Activated CD8-positive, alpha-beta T cell treated with anti-CD3 and anti-CD28 coated beads, Interleukin-2, amount 10 ng/mL, durations not matched to agents 7 days and 5 days (primary cell): ENCODE measurements around the gene AGBL4. TPM values are rescaled to one million over a fixed set of nuclear protein-coding genes. Genes with fewer than 3 reads are reported as not detected.

Source experiments
- ATAC-seq: fragments of 150-1000 bp; cut with Tn5 transposase; one replicate; pipeline ENCODE4 v1.10.0; 2021; ENCODE audit warnings: moderate library complexity
- CTCF ChIA-PET: fragments of 350-600 bp; sonication (Branson Sonifier 250); formaldehyde crosslinking; loops from one replicate; lab custom pipeline; 2021; ENCODE audit warnings: antibody characterized with exemption; lab: Charles Lee
- POLR2A ChIA-PET: fragments of 350-600 bp; sonication (Branson Sonifier 250); formaldehyde crosslinking; loops from one replicate; lab custom pipeline; 2021; ENCODE audit warnings: antibody characterized with exemption; lab: Charles Lee
- DNase-seq: peaks from one replicate; pipeline ENCODE4 v3.0.0-alpha.2; 2020
- H3K27ac Mint-ChIP-seq: one replicate; pipeline ENCODE4 v1.8.0; 2021; ENCODE audit warnings: mild to moderate bottlenecking, mixed read lengths
- H3K27me3 Mint-ChIP-seq: one replicate; pipeline ENCODE4 v1.8.0; 2021; ENCODE audit warnings: low read depth, mixed read lengths
- H3K36me3 Mint-ChIP-seq: one replicate; pipeline ENCODE4 v1.8.0; 2021; ENCODE audit warnings: low read depth, mixed read lengths
- H3K4me1 Mint-ChIP-seq: one replicate; pipeline ENCODE4 v1.8.0; 2021; ENCODE audit warnings: low read depth, mixed read lengths
- H3K4me3 Mint-ChIP-seq: one replicate; pipeline ENCODE4 v1.8.0; 2021; ENCODE audit warnings: mild to moderate bottlenecking, mixed read lengths
- H3K9me3 Mint-ChIP-seq: one replicate; pipeline ENCODE4 v1.8.0; 2022; ENCODE audit warnings: mixed read lengths; ENCODE audit not compliant: insufficient read depth
- total RNA-seq, 2 experiments: library from RNA; stranded (reverse); gene quantifications; one replicate each; pipeline ENCODE4 v1.2.3, GENCODE V29; 2021

The AGBL4 gene
- total RNA-seq, 2 experiments from 2014 or later, result not detected

- POLR2A ChIA-PET, result no interaction called here
Observed at GRCh38 chr1:48777219-48777895, 1246.4 kb downstream of the AGBL4 start.

GRCh38 chr1:48776393-48777218 lies 1247.1 kb downstream of the AGBL4 start, which contains the start of gene BEND5:
Gene BEND5 (minus strand): TSS chr1:48776891. CDS start chr1:48776831, 60 bp downstream.
- H3K27ac Mint-ChIP-seq, result peak within 1 kb of the TSS; percentile 67
- no peaks in the 10 kb centered on the region for H3K9me3 Mint-ChIP-seq
- peak within 1 kb of the TSS; percentile 85 for H3K4me3 Mint-ChIP-seq
- H3K36me3 Mint-ChIP-seq, result peaks cover 8% of the 10 kb centered on the region
- peaks cover 15% of the 10 kb centered on the region for H3K4me1 Mint-ChIP-seq
- POLR2A ChIA-PET, result no interaction called here
- peak; percentile 89 for ATAC-seq
- H3K27me3 Mint-ChIP-seq, result peaks cover 8% of the 10 kb centered on the region
- CTCF ChIA-PET, result interaction anchor here (1.0 to 1.7 kb wide), 2 partner anchors 14 to 79 kb away, joined by 3 to 6 read pairs; no protein-coding TSS in a partner anchor
- DNase-seq, result peak; percentile 68

More at GRCh38 chr1:48777219-48777895, 1246.4 kb downstream of the AGBL4 start:
- H3K4me3 Mint-ChIP-seq, result peak overlapping the region; percentile 85
- DNase-seq (no peak), ATAC-seq (no peak)
- no peaks in the 10 kb centered on the region for H3K9me3 Mint-ChIP-seq
- H3K36me3 Mint-ChIP-seq, result peaks cover 7% of the 10 kb centered on the region
- peak overlapping the region; percentile 45 for H3K27ac Mint-ChIP-seq
- H3K4me1 Mint-ChIP-seq, result peaks cover 15% of the 10 kb centered on the region
- H3K27me3 Mint-ChIP-seq, result peaks cover 8% of the 10 kb centered on the region
- CTCF ChIA-PET, result interaction anchor here (1.0 kb wide), 1 partner anchor 13 kb away, joined by 3 read pairs; no protein-coding TSS in a partner anchor

- CTCF ChIA-PET, result interaction anchor here (0.7 to 1.7 kb wide), 4 partner anchors 15 to 1333 kb away, joined by 3 to 6 read pairs (median 3); no protein-coding TSS in a partner anchor
- Mint-ChIP-seq H3K4me1 (peaks cover 15% of the 10 kb centered on the region), H3K9me3 (no peaks in the 10 kb centered on the region), H3K27me3 (peaks cover 8% of the 10 kb centered on the region), H3K27ac (peak overlapping the region; percentile 67), H3K36me3 (peaks cover 8% of the 10 kb centered on the region), H3K4me3 (peak overlapping the region; percentile 76)
- POLR2A ChIA-PET, result no interaction called here
- no peak for DNase-seq
- ATAC-seq, result peak; percentile 16
Observed at GRCh38 chr1:48775831-48776392, 1247.8 kb downstream of the AGBL4 start.

GRCh38 chr1:48773133-48773532 lies 1250.6 kb downstream of the AGBL4 start:
- ChIA-PET CTCF (interaction anchor here (0.6 kb wide), 1 partner anchor 46 kb away, joined by 3 read pairs; no protein-coding TSS in a partner anchor), POLR2A (no interaction called here)
- no peak for DNase-seq
- Mint-ChIP-seq H3K9me3 (no peaks in the 10 kb centered on the region), H3K4me3 (no peak overlapping the region), H3K4me1 (peaks cover 15% of the 10 kb centered on the region), H3K36me3 (peaks cover 8% of the 10 kb centered on the region), H3K27me3 (peaks cover 5% of the 10 kb centered on the region), H3K27ac (no peak overlapping the region)
- ATAC-seq, result no peak

GRCh38 chr1:48772211-48772610 lies 1251.5 kb downstream of the AGBL4 start:
- H3K36me3 Mint-ChIP-seq, result peaks cover 10% of the 10 kb centered on the region
- H3K4me3 Mint-ChIP-seq, result no peak overlapping the region
- H3K4me1 Mint-ChIP-seq, result peaks cover 11% of the 10 kb centered on the region
- no peak overlapping the region for H3K27ac Mint-ChIP-seq
- ChIA-PET POLR2A (no interaction called here), CTCF (no interaction called here)
- no peaks in the 10 kb centered on the region for H3K9me3 Mint-ChIP-seq
- DNase-seq (no peak), ATAC-seq (no peak)
- peaks cover 3% of the 10 kb centered on the region for H3K27me3 Mint-ChIP-seq

- H3K4me1 Mint-ChIP-seq, result peaks cover 9% of the 10 kb centered on the region
- DNase-seq (no peak), ATAC-seq (no peak)
- no peaks in the 10 kb centered on the region for H3K27me3 Mint-ChIP-seq
- H3K36me3 Mint-ChIP-seq, result peaks cover 11% of the 10 kb centered on the region
- H3K9me3 Mint-ChIP-seq, result no peaks in the 10 kb centered on the region
- H3K27ac Mint-ChIP-seq, result no peak overlapping the region
- H3K4me3 Mint-ChIP-seq, result no peak overlapping the region
- POLR2A ChIA-PET, result no interaction called here
- CTCF ChIA-PET, result no interaction called here
Observed at GRCh38 chr1:48771561-48771960, 1252.2 kb downstream of the AGBL4 start.

- Mint-ChIP-seq H3K27ac (no peak overlapping the region), H3K27me3 (no peaks in the 10 kb centered on the region), H3K36me3 (peaks cover 12% of the 10 kb centered on the region), H3K9me3 (no peaks in the 10 kb centered on the region), H3K4me3 (no peak overlapping the region), H3K4me1 (no peaks in the 10 kb centered on the region)
- ChIA-PET CTCF (no interaction called here), POLR2A (no interaction called here)
- no peak for ATAC-seq
- DNase-seq, result no peak
Observed at GRCh38 chr1:48767975-48768510, 1255.7 kb downstream of the AGBL4 start.

GRCh38 chr1:48765335-48765734 lies 1258.4 kb downstream of the AGBL4 start:
- ChIA-PET POLR2A (no interaction called here), CTCF (no interaction called here)
- Mint-ChIP-seq H3K4me1 (no peaks in the 10 kb centered on the region), H3K9me3 (no peaks in the 10 kb centered on the region), H3K27me3 (no peaks in the 10 kb centered on the region), H3K27ac (no peak overlapping the region), H3K36me3 (peaks cover 8% of the 10 kb centered on the region), H3K4me3 (no peak overlapping the region)
- DNase-seq, result no peak
- no peak for ATAC-seq

GRCh38 chr1:48761986-48762385 lies 1261.8 kb downstream of the AGBL4 start:
- Mint-ChIP-seq H3K27me3 (no peaks in the 10 kb centered on the region), H3K4me3 (no peak overlapping the region), H3K4me1 (peaks cover 4% of the 10 kb centered on the region), H3K9me3 (no peaks in the 10 kb centered on the region), H3K27ac (no peak overlapping the region), H3K36me3 (peaks cover 22% of the 10 kb centered on the region)
- ATAC-seq (no peak), DNase-seq (no peak)
- CTCF ChIA-PET, result no interaction called here
- POLR2A ChIA-PET, result no interaction called here

- peaks cover 4% of the 10 kb centered on the region for H3K4me1 Mint-ChIP-seq
- no peak overlapping the region for H3K4me3 Mint-ChIP-seq
- H3K27me3 Mint-ChIP-seq, result no peaks in the 10 kb centered on the region
- CTCF ChIA-PET, result no interaction called here
- no peak for ATAC-seq
- POLR2A ChIA-PET, result no interaction called here
- peaks cover 26% of the 10 kb centered on the region for H3K36me3 Mint-ChIP-seq
- no peak for DNase-seq
- no peaks in the 10 kb centered on the region for H3K9me3 Mint-ChIP-seq
- H3K27ac Mint-ChIP-seq, result no peak overlapping the region
Observed at GRCh38 chr1:48761411-48761810, 1262.3 kb downstream of the AGBL4 start.

- CTCF ChIA-PET, result no interaction called here
Observed at GRCh38 chr1:48760857-48761256, 1262.9 kb downstream of the AGBL4 start.

More at GRCh38 chr1:48760857-48761256, 1262.9 kb downstream of the AGBL4 start:
- DNase-seq (no peak), ATAC-seq (no peak)
- no peak overlapping the region for H3K4me3 Mint-ChIP-seq
- H3K4me1 Mint-ChIP-seq, result peaks cover 4% of the 10 kb centered on the region
- H3K27ac Mint-ChIP-seq, result no peak overlapping the region
- H3K27me3 Mint-ChIP-seq, result no peaks in the 10 kb centered on the region
- POLR2A ChIA-PET, result no interaction called here
- peaks cover 27% of the 10 kb centered on the region for H3K36me3 Mint-ChIP-seq
- H3K9me3 Mint-ChIP-seq, result no peaks in the 10 kb centered on the region
